H1 (cell line): Measurements from ENCODE around the gene GFPT1. TPM values are rescaled to one million over a fixed set of nuclear protein-coding genes. Genes with fewer than 3 reads are reported as not detected.

ENCODE experiments used
- CTCF ChIA-PET: fragments of 300-600 bp; sonication (Branson Sonifier 250); formaldehyde crosslinking; loops from one replicate; lab custom pipeline; 2021; ENCODE audit not compliant: partially characterized antibody; lab: Charles Lee
- POLR2A ChIA-PET: fragments of 300-600 bp; sonication (Branson Sonifier 250); formaldehyde crosslinking; loops from one replicate; lab custom pipeline; 2021; ENCODE audit warnings: inconsistent platforms; ENCODE audit not compliant: partially characterized antibody; lab: Charles Lee
- DNase-seq, 2 experiments: peaks; one replicate each; pipeline versions ENCODE4 v3.0.0 to v3.0.0-alpha.2; 2010 to 2022; ENCODE audit warnings: low spot score in 2 of 2, low read depth in 1 of 2, mixed read lengths in 1 of 2
- FAIRE-seq: peaks from 2 replicates; lab custom pipeline; 2011; peaks lifted over from hg19 to GRCh38; lab: Jason Lieb, UNC
- H2AFZ ChIP-seq: 2 replicates; pipeline ENCODE4 v1.8.1; 2012; ENCODE audit warnings: low read length, inconsistent platforms
- H2AK5ac ChIP-seq: 2 replicates; pipeline ENCODE4 v1.6.1; 2013; ENCODE audit warnings: low read depth, low read length
- H2BK120ac ChIP-seq: replicated peaks from 2 replicates; pipeline ENCODE3; 2013; ENCODE audit warnings: low read depth, low read length, inconsistent platforms
- H2BK12ac ChIP-seq: 2 replicates; pipeline ENCODE4 v1.6.1; 2013; ENCODE audit warnings: low read depth, low read length
- H2BK15ac ChIP-seq: 2 replicates; pipeline ENCODE4 v1.6.1; 2013; ENCODE audit warnings: low read length
- H2BK20ac ChIP-seq: 2 replicates; pipeline ENCODE4 v1.6.1; 2013; ENCODE audit warnings: low read length
- H2BK5ac ChIP-seq: 2 replicates; pipeline ENCODE4 v1.6.1; 2013; ENCODE audit warnings: low read depth, low read length
- H3K14ac ChIP-seq: 2 replicates; pipeline ENCODE4 v1.6.1; 2013; ENCODE audit warnings: inconsistent platforms; ENCODE audit not compliant: insufficient read length
- H3K18ac ChIP-seq: 2 replicates; pipeline ENCODE4 v1.6.1; 2013; ENCODE audit warnings: low read length; ENCODE audit errors: extremely low read depth
- H3K23ac ChIP-seq: 2 replicates; pipeline ENCODE4 v1.6.1; 2013; ENCODE audit warnings: inconsistent platforms; ENCODE audit not compliant: insufficient read length
- H3K23me2 ChIP-seq: 2 replicates; pipeline ENCODE4 v1.6.1; 2013; ENCODE audit warnings: low read depth, low read length
- H3K27ac ChIP-seq: 2 replicates; pipeline ENCODE4 v1.6.1; 2011; ENCODE audit warnings: low read depth, low read length, inconsistent platforms
- H3K27me3 ChIP-seq, 4 experiments: replicated peaks in 1 of 4; 1 replicate in 1 of 4; 2 replicates in 3 of 4; pipeline versions ENCODE4 v1.6.1 to v1.8.1; 2011 to 2013; ENCODE audit warnings: low read length in 3 of 4, mild to moderate bottlenecking in 3 of 4, inconsistent platforms in 2 of 4, mixed read lengths in 2 of 4, moderate library complexity in 1 of 4; ENCODE audit not compliant: control insufficient read depth in 3 of 4, insufficient read depth in 3 of 4; ENCODE audit errors: extremely low read depth in 1 of 4
- H3K36me3 ChIP-seq, 4 experiments: 2 replicates each; pipeline versions ENCODE4 v1.6.1 to v1.8.1; 2011 to 2013; ENCODE audit warnings: mild to moderate bottlenecking in 4 of 4, low read length in 3 of 4, moderate library complexity in 2 of 4, control low read depth in 1 of 4, inconsistent platforms in 1 of 4; ENCODE audit not compliant: insufficient read depth in 4 of 4, control insufficient read depth in 2 of 4
- H3K4ac ChIP-seq: replicated peaks from 2 replicates; pipeline ENCODE3; 2013; ENCODE audit warnings: low read length, low read depth, mixed read lengths, inconsistent platforms; ENCODE audit not compliant: insufficient read length
- H3K4me1 ChIP-seq, 4 experiments: replicated peaks in 1 of 4; 1 replicate in 1 of 4; 2 replicates in 3 of 4; pipeline versions ENCODE4 v1.6.1 to v1.8.1; 2011 to 2013; ENCODE audit warnings: low read length in 3 of 4, inconsistent platforms in 2 of 4, mixed read lengths in 1 of 4; ENCODE audit not compliant: insufficient read depth in 4 of 4, control insufficient read depth in 3 of 4
- H3K4me2 ChIP-seq, 2 experiments: 2 replicates each; pipeline versions ENCODE4 v1.6.1 to v1.8.1; 2011 to 2013; ENCODE audit warnings: low read depth in 2 of 2, low read length in 2 of 2, control low read depth in 1 of 2, inconsistent platforms in 1 of 2, mild to moderate bottlenecking in 1 of 2; ENCODE audit not compliant: insufficient read depth in 1 of 2
- H3K4me3 ChIP-seq, 4 experiments: fragments of 200-600, 300-600 bp in 1 of 4; sonication (generic), shearing (Covaris generic), sonication (Bioruptor Twin) in 1 of 4; 2 replicates each; pipeline versions ENCODE4 v1.5.1 to v1.8.1; 2011 to 2016; ENCODE audit warnings: low read length in 4 of 4, low read depth in 3 of 4, control low read depth in 2 of 4, inconsistent platforms in 2 of 4, mild to moderate bottlenecking in 2 of 4, mixed read lengths in 1 of 4, moderate library complexity in 1 of 4; ENCODE audit not compliant: insufficient read depth in 2 of 4; ENCODE audit errors: extremely low read depth in 1 of 4
- H3K56ac ChIP-seq: replicated peaks from 2 replicates; pipeline ENCODE3; 2013; ENCODE audit warnings: low read depth, mild to moderate bottlenecking, mixed read lengths, low read length, inconsistent platforms; ENCODE audit not compliant: insufficient read length
- H3K79me1 ChIP-seq: 2 replicates; pipeline ENCODE4 v1.6.1; 2013; ENCODE audit warnings: low read depth, low read length, control low read depth
- H3K79me2 ChIP-seq, 2 experiments: 2 replicates each; pipeline versions ENCODE4 v1.6.1 to v1.8.1; 2012 to 2013; ENCODE audit warnings: low read length in 2 of 2, mild to moderate bottlenecking in 2 of 2, inconsistent platforms in 1 of 2; ENCODE audit not compliant: insufficient read depth in 2 of 2, control insufficient read depth in 1 of 2
- H3K9ac ChIP-seq, 4 experiments: replicated peaks in 1 of 4; 1 replicate in 1 of 4; 2 replicates in 3 of 4; pipeline versions ENCODE4 v1.6.1 to v1.8.1; 2011 to 2013; ENCODE audit warnings: low read depth in 3 of 4, low read length in 3 of 4, control low read depth in 2 of 4, mild to moderate bottlenecking in 2 of 4, moderate library complexity in 2 of 4, inconsistent platforms in 1 of 4; ENCODE audit errors: extremely low read depth in 1 of 4
- H3K9me3 ChIP-seq, 2 experiments: 2 replicates each; pipeline versions ENCODE4 v1.6.1 to v1.8.1; 2012 to 2013; ENCODE audit warnings: mild to moderate bottlenecking in 2 of 2, moderate library complexity in 2 of 2, control low read depth in 1 of 2, inconsistent platforms in 1 of 2, low read depth in 1 of 2, low read length in 1 of 2, mixed read lengths in 1 of 2; ENCODE audit not compliant: insufficient read depth in 2 of 2
- H4K20me1 ChIP-seq, 2 experiments: replicated peaks in 1 of 2; 2 replicates each; pipeline versions ENCODE3 to v1.8.1; 2011 to 2013; ENCODE audit warnings: inconsistent platforms in 2 of 2, low read length in 2 of 2, mild to moderate bottlenecking in 1 of 2; ENCODE audit not compliant: insufficient read depth in 2 of 2, control insufficient read depth in 1 of 2
- H4K5ac ChIP-seq: 2 replicates; pipeline ENCODE4 v1.6.1; 2013; ENCODE audit warnings: low read length, low read depth, mixed read lengths, inconsistent platforms; ENCODE audit not compliant: insufficient read length
- H4K8ac ChIP-seq: 2 replicates; pipeline ENCODE4 v1.8.0; 2013; ENCODE audit warnings: mild to moderate bottlenecking, moderate library complexity, low read length, inconsistent platforms; ENCODE audit not compliant: insufficient read depth; ENCODE audit errors: extremely low read depth
- H4K91ac ChIP-seq: replicated peaks from 2 replicates; pipeline ENCODE3; 2013; ENCODE audit warnings: low read length, mixed read lengths, inconsistent platforms; ENCODE audit not compliant: insufficient read length
- BACH1 ChIP-seq: IDR thresholded peaks from 2 replicates; pipeline ENCODE4 v1.6.1; 2012; ENCODE audit warnings: low read length, improper control_type of control experiment
- KDM1A ChIP-seq: fragments of 200-600, 300-600 bp; sonication (generic); IDR thresholded peaks from 2 replicates; pipeline ENCODE4 v1.7.1; 2016; ENCODE audit warnings: mild to moderate bottlenecking, low read length, borderline replicate concordance
- KDM4A ChIP-seq: IDR thresholded peaks from one replicate; pipeline ENCODE4 v1.7.1; 2012; ENCODE audit warnings: low read depth, mild to moderate bottlenecking, moderate library complexity, low read length, inconsistent platforms; ENCODE audit not compliant: severe bottlenecking
- KDM5A ChIP-seq: fragments of 200-600 bp; IDR thresholded peaks from 2 replicates; pipeline ENCODE4 v1.7.1; 2012; ENCODE audit warnings: mild to moderate bottlenecking, low read length, inconsistent platforms, mixed read lengths
- RXRA ChIP-seq: IDR thresholded peaks from 2 replicates; pipeline ENCODE4 v1.6.1; 2011; ENCODE audit warnings: low read depth, mild to moderate bottlenecking, low read length, moderate library complexity; ENCODE audit not compliant: insufficient read depth
- SRF ChIP-seq: IDR thresholded peaks from 2 replicates; pipeline ENCODE4 v1.6.1; 2011; ENCODE audit warnings: mild to moderate bottlenecking, low read depth, low read length, moderate library complexity
- WGBS, 2 experiments: shearing (Covaris generic) in 1 of 2; methylation state at CpG; one replicate each; pipeline versions ENCODE4 v1.1.6 to v1.1.7; 2013 to 2015; ENCODE audit warnings: low lambda C conversion rate in 2 of 2, mixed read lengths in 2 of 2, inconsistent platforms in 1 of 2, low coverage in 1 of 2, missing lambda C conversion rate in 1 of 2; ENCODE audit not compliant: insufficient replicate concordance in 2 of 2, insufficient coverage in 1 of 2, insufficient read length in 1 of 2; ENCODE audit errors: extremely low coverage in 1 of 2, missing lambda C conversion rate in 1 of 2; 5-methylcytosine and 5-hydroxymethylcytosine counted together
- polyA plus RNA-seq, 7 experiments: library from polyadenylated mRNA; depleted of rRNA in 3 of 7; stranded (reverse) in 5 of 7; unstranded in 2 of 7; fragments of >200 nt in 5 of 7; fragments of 200-250 nt in 2 of 7; gene quantifications; 1 replicate in 5 of 7; 2 replicates in 1 of 7; 4 replicates in 1 of 7; pipeline versions ENCODE4 v1.2.1 to v1.2.3, GENCODE V29; 2011 to 2013; ENCODE audit warnings: missing spikeins in 2 of 7, mixed read lengths in 2 of 7
- total RNA-seq: library from RNA; stranded (reverse); fragmentation: NEBNext Ultra II Directional; extraction: Animal tissue kit (Norgen Biotek cat#: 25700); gene quantifications from 2 replicates; pipeline ENCODE4 v1.2.1, GENCODE V29; 2021

The GFPT1 gene
- total and polyA plus RNA-seq, 2 of the 8 experiments (the other 6 are each of a cell fraction or from before 2014, with no cell fraction given): 13.3 to 76.2 TPM

- Histone ChIP-seq H2BK20ac (no peak overlapping the region), H3K4me1 (no peaks in the 10 kb centered on the region), H3K4ac (no peak overlapping the region), H2BK15ac (no peak overlapping the region), H2AFZ (no peak overlapping the region), H3K14ac (no peak overlapping the region), H3K23me2 (no peaks in the 10 kb centered on the region), H3K79me1 (no peaks in the 10 kb centered on the region), H2BK120ac (no peak overlapping the region), H3K79me2 (no peaks in the 10 kb centered on the region), H3K36me3 (no peaks in the 10 kb centered on the region), H2AK5ac (no peak overlapping the region), H3K27ac (no peak overlapping the region), H4K8ac (no peak overlapping the region), H3K23ac (no peak overlapping the region), H3K18ac (no peak overlapping the region), H3K4me2 (no peak overlapping the region), H4K20me1 (no peaks in the 10 kb centered on the region), H3K56ac (no peak overlapping the region), H3K4me3 (no peak overlapping the region), H4K91ac (no peak overlapping the region), H2BK5ac (no peak overlapping the region), H4K5ac (no peak overlapping the region), H2BK12ac (no peak overlapping the region), H3K27me3 (no peaks in the 10 kb centered on the region; a peak in 1 of 7 replicates), H3K9me3 (no peaks in the 10 kb centered on the region), H3K9ac (no peak overlapping the region)
- DNase-seq: no peak
- WGBS, 2 experiments: 79 to 100% methylated on average over 1 to 3 of the region's 3 CpGs
- FAIRE-seq: no peak
- POLR2A ChIA-PET: no interaction called here
- TF ChIP-seq SRF (no peak), RXRA (no peak), KDM1A (no peak), KDM4A (no peak), KDM5A (no peak), BACH1 (no peak)
- CTCF ChIA-PET: interaction anchor here (1.0 to 2.1 kb wide), 4 partner anchors 13 to 96 kb away, joined by 3 to 7 read pairs (median 3); no protein-coding TSS in a partner anchor
Observed at GRCh38 chr2:69285379-69285894, 101.6 kb downstream of the GFPT1 start.
